Activated CD8-positive, alpha-beta memory T cell treated with anti-CD3 and anti-CD28 coated beads for 1 hour (primary cell): ENCODE results near the gene ZNF526.
"Not testable (repeated sequence)": the region's sequence is repeated elsewhere in the genome, so short reads cannot be mapped to it uniquely, and the experiment has no call there.

ENCODE experiments used
- DNase-seq, 2 donors: peaks; one replicate each; pipeline ENCODE4 v3.0.0-alpha.2; 2020; ENCODE audit warnings: low read depth in 1 of 2; ENCODE audit errors: extremely low read depth in 1 of 2

ZNF526 gene

DNA sequence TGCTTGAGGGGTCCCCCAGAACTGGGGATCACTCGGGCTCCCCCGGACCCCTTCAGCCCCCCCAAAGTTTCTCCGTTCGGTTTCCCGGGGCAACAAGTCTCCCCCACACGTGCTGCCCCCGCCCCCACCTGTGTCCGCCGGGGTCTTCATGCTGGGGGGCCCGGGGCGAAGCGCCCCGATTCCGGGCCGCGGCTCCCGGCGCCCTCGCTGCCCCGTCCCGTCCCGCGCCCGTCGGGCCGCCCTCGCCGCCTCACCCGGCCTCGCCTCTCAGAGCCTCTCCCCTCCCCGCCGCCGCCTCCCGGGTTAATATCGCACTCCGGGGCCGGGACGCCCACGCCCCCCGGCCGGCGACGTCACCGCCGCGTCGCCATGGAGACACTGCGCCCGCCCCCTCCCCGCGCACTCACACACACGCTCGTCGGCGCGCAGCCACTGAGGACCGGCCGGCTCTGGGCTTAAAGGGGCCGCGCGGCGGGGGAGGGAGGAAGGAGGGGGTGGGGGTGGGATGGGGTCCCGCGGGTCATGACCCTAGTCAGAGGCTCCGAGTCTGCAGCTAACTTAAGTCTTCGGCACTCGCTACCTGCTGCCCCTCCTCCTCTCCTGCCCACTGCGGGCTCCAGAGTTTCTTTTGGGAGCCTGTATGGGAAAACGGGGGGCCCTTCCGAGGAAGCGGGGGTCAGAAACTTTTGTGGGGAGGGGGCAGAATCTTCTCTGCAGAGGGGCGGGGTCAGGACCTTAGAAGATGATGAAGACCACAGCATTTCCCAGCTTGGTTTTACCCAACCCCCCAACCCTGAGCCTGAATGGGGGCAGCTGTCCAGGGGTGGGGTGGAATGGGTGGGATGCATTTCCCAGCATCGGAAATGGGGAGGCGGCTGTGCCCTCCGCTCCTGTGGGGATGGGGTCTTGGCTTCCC lies 35.0 kb downstream of the ZNF526 start, which contains the start of gene ERF:
Gene ERF (minus strand): TSS at position 279 of the 916 bp plus-strand sequence. CDS start 129 bp downstream, at position 150.
- peak; percentile 75 to 89 for DNase-seq

- no peak for DNase-seq
Measured at GRCh38 chr19:42255766-42256745, 35.9 kb downstream of the ZNF526 start.

GRCh38 chr19:42257842-42258241 lies 37.7 kb downstream of the ZNF526 start:
- DNase-seq: not testable (repeated sequence)

DNA sequence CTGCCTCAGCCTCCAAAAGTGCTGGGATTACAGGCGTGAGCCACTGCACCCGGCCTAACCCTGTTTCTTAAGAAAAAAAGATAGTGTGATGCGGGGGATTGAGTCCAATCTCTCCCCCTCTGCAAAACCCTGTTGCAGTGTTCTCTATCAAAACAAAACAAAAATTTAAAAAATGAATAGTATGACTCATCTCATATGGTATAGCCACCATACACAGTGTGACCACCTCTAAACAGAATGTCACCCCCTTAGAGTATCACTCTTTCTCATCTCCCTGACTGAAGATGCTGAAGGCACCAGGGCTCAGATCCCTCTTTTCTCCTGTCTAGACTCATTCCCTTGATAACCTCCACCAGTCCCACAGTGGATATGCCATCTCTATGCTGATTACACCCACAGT lies 41.7 kb downstream of the ZNF526 start:
- DNase-seq: no peak

GRCh38 chr19:42266105-42266504 lies 46.0 kb downstream of the ZNF526 start:
- DNase-seq: not testable (repeated sequence)

GRCh38 chr19:42266928-42267603 lies 47.0 kb downstream of the ZNF526 start:
- DNase-seq: not testable (repeated sequence)

DNA sequence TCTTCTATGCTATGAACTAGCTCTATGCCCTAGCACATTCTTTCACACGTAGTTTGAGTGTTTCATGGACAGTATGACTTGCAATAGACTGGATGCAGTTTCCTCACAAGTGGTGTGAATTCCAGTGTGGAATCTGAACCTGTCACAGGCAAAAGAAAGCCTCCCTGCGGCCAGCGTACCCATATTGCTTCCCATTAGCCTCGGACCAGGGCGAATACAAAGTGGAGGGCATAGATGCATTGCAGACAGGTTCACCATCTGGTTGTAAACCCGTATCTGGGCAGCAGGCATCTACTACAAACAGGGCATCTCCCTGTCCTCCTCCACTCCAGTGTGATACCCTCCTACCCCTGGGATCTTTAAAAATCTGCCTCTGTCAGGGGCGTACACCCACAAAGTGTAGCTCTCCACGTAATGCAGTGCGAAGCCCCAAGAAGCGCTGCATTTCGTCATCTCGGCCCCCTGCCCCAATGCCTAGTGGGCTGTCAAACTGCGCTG lies 47.6 kb downstream of the ZNF526 start:
- no peak for DNase-seq

DNA sequence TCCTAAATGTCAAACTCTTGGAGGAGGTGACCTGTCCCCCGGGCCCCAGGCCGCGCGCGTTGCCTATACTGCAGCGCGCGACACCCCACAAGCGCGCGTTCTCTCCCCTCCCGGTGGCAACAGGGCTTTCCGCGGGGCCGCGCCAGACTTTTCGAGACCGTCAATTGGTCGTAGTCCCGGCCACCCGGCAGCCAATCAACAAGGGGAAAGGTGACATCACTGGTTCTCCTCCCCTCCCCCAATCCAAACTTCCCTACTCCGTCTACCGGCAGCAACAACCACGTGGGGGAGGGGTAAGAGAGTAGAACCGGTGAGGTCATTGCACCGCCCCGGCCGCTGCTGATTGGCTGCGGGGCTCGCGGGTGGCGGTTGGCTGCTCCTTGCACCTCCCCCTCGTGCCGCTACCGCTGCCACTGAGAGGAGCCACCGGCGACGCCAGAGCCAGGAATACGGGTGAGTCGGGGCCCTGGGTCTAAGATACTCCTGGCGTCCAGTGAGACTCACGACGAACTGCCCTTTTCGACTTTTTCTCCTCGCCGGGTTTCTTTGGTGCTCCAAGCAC lies 48.1 kb downstream of the ZNF526 start:
- peak; percentile 94 to 99 for DNase-seq

DNA sequence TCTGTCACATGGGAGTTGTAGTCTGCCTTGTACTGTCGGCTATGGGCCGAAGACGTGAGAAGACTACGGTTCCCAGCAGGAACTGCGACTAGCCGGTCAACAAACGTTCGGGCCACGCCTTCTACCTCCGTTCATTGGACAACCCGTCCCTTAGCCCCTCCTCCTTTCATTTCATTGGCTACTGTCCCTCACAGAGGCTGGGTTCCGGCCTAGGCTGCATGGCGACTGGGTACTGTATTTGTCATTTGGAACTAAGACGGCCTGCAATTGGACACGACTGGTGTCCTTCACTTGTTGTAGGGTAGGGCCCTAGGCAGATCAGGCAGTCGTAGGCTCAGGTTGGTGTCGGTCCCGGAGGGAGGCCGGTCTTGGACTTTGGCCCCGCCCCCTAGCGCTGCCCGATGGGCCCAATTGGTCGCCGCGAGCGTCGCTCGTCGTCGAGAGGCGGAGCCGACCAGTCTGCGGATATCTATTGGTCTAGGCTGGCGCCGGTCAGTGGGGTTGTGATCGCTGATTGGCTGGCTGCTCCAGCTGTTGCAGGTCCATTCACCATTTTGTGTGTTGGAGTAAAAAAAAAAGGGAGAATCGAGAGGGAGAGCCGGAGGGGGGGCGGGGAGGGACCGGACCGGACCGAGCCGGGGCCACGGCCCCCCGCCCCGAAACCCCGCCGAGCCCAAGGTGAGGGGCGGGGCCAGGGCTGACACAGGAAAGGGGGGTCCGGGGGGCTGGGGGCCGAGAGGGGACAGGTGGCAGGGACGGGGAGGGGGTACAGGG lies 48.8 kb downstream of the ZNF526 start, which contains the start of gene CIC:
Gene CIC (plus strand): TSS at position 549 of the 774 bp plus-strand sequence. CDS start 2,532 bp downstream, outside the sequence.
- DNase-seq: peak; percentile 97 to 98

GRCh38 chr19:42269478-42270345 lies 49.6 kb downstream of the ZNF526 start:
- DNase-seq: no peak

- DNase-seq: no peak
Measured at GRCh38 chr19:42270346-42271044, 50.4 kb downstream of the ZNF526 start.

DNA sequence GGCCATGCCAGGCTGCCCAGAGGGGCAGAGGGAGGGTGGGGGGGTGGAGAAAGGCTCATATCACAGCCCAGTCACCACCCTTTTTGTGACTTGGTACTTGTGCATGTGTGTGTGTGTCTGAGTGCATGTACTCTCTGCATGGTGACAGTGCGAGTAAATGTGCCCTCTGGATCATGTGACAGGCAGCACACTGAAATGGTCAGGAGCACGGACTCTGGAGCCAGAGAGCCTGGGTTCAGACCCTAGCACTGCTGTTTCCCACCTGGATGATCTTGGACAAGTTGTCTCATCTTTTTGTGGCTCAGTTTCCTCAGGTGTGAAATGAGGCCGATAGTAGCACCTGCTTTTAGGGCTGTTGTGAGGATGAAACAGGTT lies 50.9 kb downstream of the ZNF526 start:
- DNase-seq: no peak

- no peak for DNase-seq
Measured at GRCh38 chr19:42271861-42272534, 51.9 kb downstream of the ZNF526 start.

- DNase-seq: no peak
Measured at GRCh38 chr19:42272535-42272897, 52.4 kb downstream of the ZNF526 start.

DNA sequence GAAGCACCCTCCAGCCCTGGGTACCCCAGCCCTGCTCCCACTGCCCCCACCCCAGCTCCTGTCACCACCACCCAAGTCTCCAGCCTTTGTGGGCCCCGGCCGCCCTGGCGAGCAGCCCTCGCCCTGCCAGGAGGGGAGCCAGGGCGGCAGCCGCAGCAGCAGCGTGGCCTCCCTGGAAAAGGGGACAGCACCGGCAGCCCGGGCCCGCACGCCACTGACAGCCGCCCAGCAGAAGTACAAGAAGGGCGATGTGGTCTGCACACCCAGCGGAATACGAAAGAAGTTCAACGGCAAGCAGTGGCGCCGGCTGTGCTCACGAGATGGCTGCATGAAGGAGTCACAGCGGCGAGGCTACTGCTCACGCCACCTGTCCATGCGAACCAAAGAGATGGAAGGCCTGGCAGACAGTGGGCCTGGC lies 52.9 kb downstream of the ZNF526 start:
- DNase-seq: no peak

GRCh38 chr19:42273407-42274064 lies 53.4 kb downstream of the ZNF526 start:
- DNase-seq: no peak
